ENCODE measurements around the gene NUP88. TPM values are rescaled to one million over a fixed set of nuclear protein-coding genes. Genes with fewer than 3 reads are reported as not detected.

Gene NUP88
- polyA plus RNA-seq, 1 donor from 2014 or later = 86.5 TPM

- Histone ChIP-seq H2AFZ (ENCODE audit: low read depth, low read length) (no peak overlapping the region), H4K20me1 (ENCODE audit: insufficient read depth) (no peaks in the 10 kb centered on the region), H3K9me2 (ENCODE audit: insufficient read depth, low read length) (no peaks in the 10 kb centered on the region), H3K9ac (ENCODE audit: low read length) (no peak overlapping the region), H3K27ac (ENCODE audit: low read length) (no peak overlapping the region), H3K4me3 (ENCODE audit: low read length) (no peak overlapping the region), H3F3A (ENCODE audit: insufficient read depth, low read length, poor library complexity, severe bottlenecking) (no peaks in the 10 kb centered on the region), H3K9me3 (ENCODE audit: low read length) (no peaks in the 10 kb centered on the region), H3K79me2 (replicated peaks; ENCODE audit: insufficient read depth, low read length) (peaks cover under 1% of the 10 kb centered on the region), H3K36me3 (ENCODE audit: insufficient read depth, low read length) (no peaks in the 10 kb centered on the region), H3K27me3 (ENCODE audit: insufficient read depth, low read depth, low read length) (no peaks in the 10 kb centered on the region), H3K4me2 (ENCODE audit: low read length) (no peak overlapping the region)
- TF ChIP-seq RAD21 (conservative IDR thresholded peaks at IDR 0.05) = no peak
- TF ChIP-seq SMC3 (conservative IDR thresholded peaks at IDR 0.05; ENCODE audit: poor library complexity) = no peak
- no peak for TF ChIP-seq EZH2 (IDR thresholded peaks at IDR 0.05; ENCODE audit: borderline replicate concordance, insufficient read depth, low read length, poor library complexity, severe bottlenecking)
- TF ChIP-seq CTCF (IDR thresholded peaks at IDR 0.05; ENCODE audit: poor library complexity, severe bottlenecking) = no peak
- TF ChIP-seq EP300 (conservative IDR thresholded peaks at IDR 0.05; ENCODE audit: poor library complexity, severe bottlenecking) = no peak
- TF ChIP-seq REST (IDR thresholded peaks at IDR 0.05; ENCODE audit: borderline replicate concordance) = no peak
- TF ChIP-seq POLR2AphosphoS5 (IDR thresholded peaks at IDR 0.05) = no peak
- TF ChIP-seq MXI1 (conservative IDR thresholded peaks at IDR 0.05; ENCODE audit: poor library complexity, severe bottlenecking) = no peak
- no peak for TF ChIP-seq TAF1 (IDR thresholded peaks at IDR 0.05; ENCODE audit: low read depth)
Observed at GRCh38 chr17:5443728-5444127, 24.3 kb upstream of the NUP88 start.

GRCh38 chr17:5439446-5439764, 19.9 kb upstream of the NUP88 start:
- H3K9ac ChIP-seq (ENCODE audit: low read length) = peak overlapping the region; percentile 58
- peak overlapping the region; percentile 18 for H2AFZ ChIP-seq (ENCODE audit: low read depth, low read length)
- no peaks in the 10 kb centered on the region for H3F3A ChIP-seq (ENCODE audit: insufficient read depth, low read length, poor library complexity, severe bottlenecking)
- H3K27ac ChIP-seq (ENCODE audit: low read length) = peak overlapping the region; percentile 50
- H3K9me2 ChIP-seq (ENCODE audit: insufficient read depth, low read length) = no peaks in the 10 kb centered on the region
- H3K4me3 ChIP-seq (ENCODE audit: low read length) = peak overlapping the region; percentile 76
- TF ChIP-seq SMC3 (conservative IDR thresholded peaks at IDR 0.05; ENCODE audit: poor library complexity) (no peak), MXI1 (conservative IDR thresholded peaks at IDR 0.05; ENCODE audit: poor library complexity, severe bottlenecking) (no peak), CTCF (IDR thresholded peaks at IDR 0.05; ENCODE audit: poor library complexity, severe bottlenecking) (no peak)
- H3K36me3 ChIP-seq (ENCODE audit: insufficient read depth, low read length) = no peaks in the 10 kb centered on the region
- no peaks in the 10 kb centered on the region for H4K20me1 ChIP-seq (ENCODE audit: insufficient read depth)
- H3K4me2 ChIP-seq (ENCODE audit: low read length) = peak overlapping the region; percentile 60
- H3K27me3 ChIP-seq (ENCODE audit: insufficient read depth, low read depth, low read length) = no peaks in the 10 kb centered on the region
- peaks cover 29% of the 10 kb centered on the region for H3K79me2 ChIP-seq (replicated peaks; ENCODE audit: insufficient read depth, low read length)
- no peaks in the 10 kb centered on the region for H3K9me3 ChIP-seq (ENCODE audit: low read length)
